Measurements from ENCODE around the gene GLIS2. TPM values are rescaled to one million over a fixed set of nuclear protein-coding genes. Genes with fewer than 3 reads are reported as not detected.

The GLIS2 gene
- total RNA-seq, 1 experiment from 2014 or later = 2.1 TPM

DNA sequence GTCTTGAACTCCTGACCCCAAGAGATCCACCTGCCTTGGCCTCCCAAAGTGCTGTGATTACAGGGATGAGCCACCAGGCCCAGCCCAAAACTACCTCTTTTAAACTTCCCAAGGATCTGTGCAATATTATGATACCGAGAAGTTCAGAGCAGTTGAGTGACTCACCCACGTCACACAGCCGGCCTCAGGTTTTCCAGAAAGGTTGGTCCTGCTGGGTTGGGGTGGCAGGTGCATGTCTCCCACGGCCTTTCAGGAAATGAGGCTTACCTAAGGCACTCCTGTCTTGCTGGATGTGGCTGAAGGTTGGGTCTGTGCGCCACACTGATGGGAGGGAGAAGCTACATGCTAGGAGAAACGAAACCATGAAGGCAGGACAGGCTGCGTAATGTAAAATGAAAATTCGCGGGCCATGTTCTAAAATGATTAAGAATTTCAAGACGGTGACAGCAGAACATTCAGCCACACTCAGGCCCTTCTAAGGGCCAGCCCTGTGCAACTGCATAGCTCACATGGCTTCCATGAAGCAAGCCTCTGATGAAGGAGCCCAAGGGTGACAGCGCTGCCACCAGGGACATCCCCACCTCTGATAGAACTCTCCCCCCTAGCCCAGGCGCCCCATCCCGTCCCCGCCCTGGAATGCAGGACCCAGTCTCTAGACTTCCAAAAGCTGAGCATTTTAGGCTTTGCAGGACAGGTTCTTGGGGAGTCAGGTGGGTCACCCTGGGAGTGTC lies 6.6 kb upstream of the GLIS2 start:
- CTCF ChIA-PET = interaction anchor here (0.7 kb wide), 1 partner anchor 19 kb away, joined by 4 read pairs; no protein-coding TSS in a partner anchor
- Histone ChIP-seq H3K9me3 (ENCODE audit: low read length) (no peaks in the 10 kb centered on the region), H2AFZ (ENCODE audit: low read length) (no peak overlapping the region), H3K27ac (ENCODE audit: low read length) (no peak overlapping the region), H3K27me3 (ENCODE audit: low read length) (no peaks in the 10 kb centered on the region), H3K4me2 (ENCODE audit: low read length) (no peak overlapping the region), H3K4me3 (ENCODE audit: low read length) (no peak overlapping the region), H3K36me3 (ENCODE audit: low read depth, low read length) (no peaks in the 10 kb centered on the region), H3K79me2 (ENCODE audit: low read length) (peaks cover 12% of the 10 kb centered on the region), H3K9me2 (replicated peaks; ENCODE audit: low read length) (no peaks in the 10 kb centered on the region), H3F3A (ENCODE audit: low read length, unreplicated experiment) (no peaks in the 10 kb centered on the region), H3K9ac (ENCODE audit: low read length) (no peak overlapping the region), H3K4me1 (ENCODE audit: insufficient read depth, low read length) (peaks cover 23% of the 10 kb centered on the region), H4K20me1 (ENCODE audit: low read length) (no peaks in the 10 kb centered on the region)
- POLR2A ChIA-PET (ENCODE audit: unreplicated experiment) = no interaction called here
- TF ChIP-seq EZH2 (IDR thresholded peaks at IDR 0.05; ENCODE audit: low read length, unreplicated experiment) (no peak), EZH2phosphoT487 (IDR thresholded peaks at IDR 0.05; ENCODE audit: borderline replicate concordance, low read length) (no peak)
- TF ChIP-seq, protein P1, sequence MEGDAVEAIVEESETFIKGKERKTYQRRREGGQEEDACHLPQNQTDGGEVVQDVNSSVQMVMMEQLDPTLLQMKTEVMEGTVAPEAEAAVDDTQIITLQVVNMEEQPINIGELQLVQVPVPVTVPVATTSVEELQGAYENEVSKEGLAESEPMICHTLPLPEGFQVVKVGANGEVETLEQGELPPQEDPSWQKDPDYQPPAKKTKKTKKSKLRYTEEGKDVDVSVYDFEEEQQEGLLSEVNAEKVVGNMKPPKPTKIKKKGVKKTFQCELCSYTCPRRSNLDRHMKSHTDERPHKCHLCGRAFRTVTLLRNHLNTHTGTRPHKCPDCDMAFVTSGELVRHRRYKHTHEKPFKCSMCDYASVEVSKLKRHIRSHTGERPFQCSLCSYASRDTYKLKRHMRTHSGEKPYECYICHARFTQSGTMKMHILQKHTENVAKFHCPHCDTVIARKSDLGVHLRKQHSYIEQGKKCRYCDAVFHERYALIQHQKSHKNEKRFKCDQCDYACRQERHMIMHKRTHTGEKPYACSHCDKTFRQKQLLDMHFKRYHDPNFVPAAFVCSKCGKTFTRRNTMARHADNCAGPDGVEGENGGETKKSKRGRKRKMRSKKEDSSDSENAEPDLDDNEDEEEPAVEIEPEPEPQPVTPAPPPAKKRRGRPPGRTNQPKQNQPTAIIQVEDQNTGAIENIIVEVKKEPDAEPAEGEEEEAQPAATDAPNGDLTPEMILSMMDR (conservative IDR thresholded peaks at IDR 0.05; ENCODE audit: low read depth, low read length) = no peak
- DNase-seq = peak; percentile 16
- BruUV-seq (replicated peaks) = no TSS peak
- intact Hi-C loops (cut with micrococcal nuclease) = no loop called here
- ATAC-seq = no peak

DNA sequence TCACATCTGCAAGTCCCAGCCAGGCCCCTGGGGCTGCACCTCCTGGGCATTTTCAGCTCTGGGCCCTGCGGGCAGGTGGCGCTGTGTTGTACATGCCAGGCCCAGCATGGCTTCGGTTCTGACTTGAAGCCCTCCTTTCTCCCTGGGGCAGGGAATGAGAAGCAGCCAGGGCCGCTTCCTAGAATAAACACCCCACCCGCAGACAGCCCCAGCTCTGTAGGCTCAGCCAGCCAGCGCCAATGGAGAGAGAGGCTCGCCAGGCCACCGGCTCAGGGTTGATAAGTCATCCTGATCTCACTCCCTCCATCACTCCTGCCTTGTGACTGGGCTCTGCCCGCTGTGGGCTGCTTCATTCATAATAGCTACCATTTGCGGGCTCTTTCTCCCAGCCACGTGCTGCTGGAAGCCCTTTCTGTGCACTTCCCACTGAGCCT lies 6.0 kb upstream of the GLIS2 start:
- no peaks in the 10 kb centered on the region for H4K20me1 ChIP-seq (ENCODE audit: low read length)
- no peaks in the 10 kb centered on the region for H3K9me3 ChIP-seq (ENCODE audit: low read length)
- H3K36me3 ChIP-seq (ENCODE audit: low read depth, low read length) = no peaks in the 10 kb centered on the region
- ChIA-PET CTCF (interaction anchor here (0.7 kb wide), 1 partner anchor 20 kb away, joined by 4 read pairs; no protein-coding TSS in a partner anchor), POLR2A (ENCODE audit: unreplicated experiment) (no interaction called here)
- H3K4me3 ChIP-seq (ENCODE audit: low read length) = no peak overlapping the region
- no TSS peak for BruUV-seq (replicated peaks)
- H3K27me3 ChIP-seq (ENCODE audit: low read length) = no peaks in the 10 kb centered on the region
- no peak overlapping the region for H3K4me2 ChIP-seq (ENCODE audit: low read length)
- peak; percentile 38 for ATAC-seq
- H3F3A ChIP-seq (ENCODE audit: low read length, unreplicated experiment) = no peaks in the 10 kb centered on the region
- no peaks in the 10 kb centered on the region for H3K9me2 ChIP-seq (replicated peaks; ENCODE audit: low read length)
- intact Hi-C loops (cut with micrococcal nuclease) = no loop called here
- H3K4me1 ChIP-seq (ENCODE audit: insufficient read depth, low read length) = peaks cover 23% of the 10 kb centered on the region
- DNase-seq = peak; percentile 58
- peak overlapping the region; percentile 71; the same call in 1 of the 2 replicates for H2AFZ ChIP-seq (ENCODE audit: low read length)
- no peak overlapping the region for H3K27ac ChIP-seq (ENCODE audit: low read length)
- peaks cover 12% of the 10 kb centered on the region for H3K79me2 ChIP-seq (ENCODE audit: low read length)
- no peak for TF ChIP-seq EZH2phosphoT487 (IDR thresholded peaks at IDR 0.05; ENCODE audit: borderline replicate concordance, low read length)
- TF ChIP-seq, protein P1 (conservative IDR thresholded peaks at IDR 0.05; ENCODE audit: low read depth, low read length) = peak; percentile 71
- H3K9ac ChIP-seq (ENCODE audit: low read length) = no peak overlapping the region
